IMR-90 (cell line): Measurements from ENCODE around the gene PTCH1. TPM values are rescaled to one million over a fixed set of nuclear protein-coding genes. Genes with fewer than 3 reads are reported as not detected.

Source experiments
- ATAC-seq: fragments of 200-7000 bp; cut with Tn5 transposase; 2 replicates; pipeline ENCODE4 v1.9.1; 2020; ENCODE audit warnings: low read depth, mild to moderate bottlenecking, moderate library complexity
- BruUV-seq: library from RNA; stranded (reverse); fragments of 400-500 nt; replicated peaks from 2 replicates; lab custom pipeline; 2021; lab: Mats Ljungman, UMichigan
- CTCF ChIA-PET: fragments of 300-600 bp; formaldehyde crosslinking; extraction: SDS; loops from one replicate; lab custom pipeline; 2021; ENCODE audit warnings: antibody characterized with exemption; lab: Yijun Ruan, JAX
- POLR2A ChIA-PET: fragments of 300-600 bp; sonication (Branson Sonifier 250); formaldehyde crosslinking; loops from one replicate; lab custom pipeline; 2022; ENCODE audit warnings: antibody characterized with exemption; ENCODE audit not compliant: unreplicated experiment; lab: Charles Lee
- DNase-seq: peaks from one replicate; pipeline ENCODE4 v3.0.0; 2013
- H2AFZ ChIP-seq: replicated peaks from 2 replicates; pipeline ENCODE3; 2013; ENCODE audit warnings: low read length, mild to moderate bottlenecking; ENCODE audit not compliant: poor library complexity
- H2AK5ac ChIP-seq: 2 replicates; pipeline ENCODE4 v1.6.1; 2013; ENCODE audit warnings: low read depth, low read length, inconsistent platforms
- H2AK9ac ChIP-seq: replicated peaks from 2 replicates; pipeline ENCODE3; 2013; ENCODE audit warnings: mild to moderate bottlenecking, low read depth, low read length, moderate library complexity; ENCODE audit not compliant: poor library complexity
- H2BK120ac ChIP-seq: 2 replicates; pipeline ENCODE4 v1.6.1; 2013; ENCODE audit warnings: low read depth, low read length, inconsistent platforms
- H2BK15ac ChIP-seq: 3 replicates; pipeline ENCODE4 v1.6.1; 2013; ENCODE audit warnings: low read depth, low read length, inconsistent platforms
- H2BK20ac ChIP-seq: 2 replicates; pipeline ENCODE4 v1.6.1; 2013; ENCODE audit warnings: low read depth, mild to moderate bottlenecking, inconsistent platforms, low read length, moderate library complexity
- H2BK5ac ChIP-seq: 2 replicates; pipeline ENCODE4 v1.6.1; 2013; ENCODE audit warnings: mild to moderate bottlenecking, low read depth, low read length, inconsistent platforms; ENCODE audit not compliant: poor library complexity, severe bottlenecking
- H3K14ac ChIP-seq: replicated peaks from 2 replicates; pipeline ENCODE4 v1.6.1; 2013; ENCODE audit warnings: low read depth, low read length, inconsistent platforms
- H3K18ac ChIP-seq: 2 replicates; pipeline ENCODE4 v1.6.1; 2013; ENCODE audit warnings: low read depth, low read length, control low read depth
- H3K23ac ChIP-seq: 2 replicates; pipeline ENCODE4 v1.6.1; 2013; ENCODE audit warnings: low read depth, low read length, inconsistent platforms
- H3K27ac ChIP-seq: 2 replicates; pipeline ENCODE4 v1.5.1; 2013; ENCODE audit warnings: mild to moderate bottlenecking, control low read depth, low read length; ENCODE audit not compliant: insufficient read depth
- H3K27me3 ChIP-seq: 2 replicates; pipeline ENCODE4 v1.6.1; 2013; ENCODE audit warnings: low read length; ENCODE audit not compliant: control insufficient read depth, insufficient read depth
- H3K36me3 ChIP-seq: 2 replicates; pipeline ENCODE4 v1.6.1; 2013; ENCODE audit warnings: low read length, mixed read lengths; ENCODE audit not compliant: control insufficient read depth, insufficient read depth
- H3K4ac ChIP-seq: 2 replicates; pipeline ENCODE4 v1.6.1; 2013; ENCODE audit warnings: low read depth, low read length, inconsistent platforms
- H3K4me1 ChIP-seq: 2 replicates; pipeline ENCODE4 v1.6.1; 2013; ENCODE audit warnings: low read length, mixed read lengths; ENCODE audit not compliant: control insufficient read depth, insufficient read depth
- H3K4me2 ChIP-seq: 2 replicates; pipeline ENCODE4 v1.6.1; 2013; ENCODE audit warnings: low read depth, mild to moderate bottlenecking, control low read depth, low read length, moderate library complexity
- H3K4me3 ChIP-seq: 2 replicates; pipeline ENCODE4 v1.5.1; 2013; ENCODE audit warnings: low read depth, mild to moderate bottlenecking, control low read depth, low read length, moderate library complexity; ENCODE audit not compliant: insufficient read depth
- H3K56ac ChIP-seq: 2 replicates; pipeline ENCODE4 v1.6.1; 2013; ENCODE audit warnings: low read length, inconsistent platforms; ENCODE audit not compliant: insufficient read depth; ENCODE audit errors: extremely low read depth
- H3K79me1 ChIP-seq, 2 experiments: 2 replicates each; pipeline ENCODE4 v1.6.1; 2013; ENCODE audit warnings: low read length in 2 of 2, inconsistent platforms in 1 of 2, low read depth in 1 of 2
- H3K9ac ChIP-seq: 2 replicates; pipeline ENCODE4 v1.6.1; 2013; ENCODE audit warnings: low read depth, low read length, control low read depth
- H3K9me1 ChIP-seq: 2 replicates; pipeline ENCODE4 v1.6.1; 2013; ENCODE audit warnings: low read length, inconsistent platforms; ENCODE audit not compliant: insufficient read depth
- H3K9me3 ChIP-seq: 2 replicates; pipeline ENCODE4 v1.6.1; 2013; ENCODE audit warnings: low read length; ENCODE audit not compliant: control insufficient read depth, insufficient read depth
- H4K20me1 ChIP-seq: 2 replicates; pipeline ENCODE4 v1.6.1; 2013; ENCODE audit warnings: low read length, inconsistent platforms; ENCODE audit not compliant: insufficient read depth
- H4K5ac ChIP-seq: 2 replicates; pipeline ENCODE4 v1.6.1; 2013; ENCODE audit warnings: mild to moderate bottlenecking, low read depth, low read length, control low read depth
- H4K8ac ChIP-seq, 2 experiments: 2 replicates each; pipeline ENCODE4 v1.6.1; 2013; ENCODE audit warnings: low read depth in 2 of 2, low read length in 2 of 2, control low read depth in 1 of 2, inconsistent platforms in 1 of 2
- H4K91ac ChIP-seq: 2 replicates; pipeline ENCODE4 v1.6.1; 2013; ENCODE audit warnings: low read depth, low read length, inconsistent platforms; ENCODE audit not compliant: insufficient read depth
- CEBPB ChIP-seq: IDR thresholded peaks from 2 replicates; pipeline ENCODE4 v1.6.1; 2012; ENCODE audit warnings: low read depth, low read length, improper control_type of control experiment
- NFE2L2 ChIP-seq: fragments of 150-350 bp; IDR thresholded peaks from 2 replicates; pipeline ENCODE4 v1.6.1; 2016; ENCODE audit warnings: low read depth, mild to moderate bottlenecking, low read length
- WGBS, 2 experiments: methylation state at CpG; one replicate each; pipeline versions ENCODE4 v1.1.5 to v1.1.7; 2013; ENCODE audit warnings: missing lambda C conversion rate in 2 of 2; ENCODE audit not compliant: insufficient read length in 1 of 2; ENCODE audit errors: extremely low coverage in 2 of 2; 5-methylcytosine and 5-hydroxymethylcytosine counted together
- dilution Hi-C: fragments of 300-500 bp; cut with HindIII; formaldehyde crosslinking; loops from one replicate; pipeline ENCODE4 v1.14.3; 2018; ENCODE audit warnings: low sequenced_read_pairs; ENCODE audit not compliant: unreplicated experiment
- in situ Hi-C: fragments of 300-500 bp; cut with MboI; formaldehyde crosslinking; loops from 3 replicates; pipeline ENCODE4 v1.14.3; 2019; ENCODE audit warnings: low sequenced_read_pairs, inconsistent platforms, mixed read lengths
- intact Hi-C: fragments of 100-400 bp; cut with micrococcal nuclease; formaldehyde crosslinking; loops from 2 replicates; pipeline ENCODE4 v1.10.0; 2022
- polyA plus RNA-seq, 3 experiments: library from polyadenylated mRNA; depleted of rRNA; stranded (reverse); fragments of >200 nt; gene quantifications; 2 replicates each; pipeline ENCODE4 v1.2.3, GENCODE V29; 2012; ENCODE audit warnings: low replicate concordance in 1 of 3
- total RNA-seq: library from RNA; depleted of rRNA; stranded (reverse); fragments of >200 nt; gene quantifications from 2 replicates; pipeline ENCODE4 v1.2.3, GENCODE V29; 2012

The PTCH1 gene
- total and polyA plus RNA-seq, 2 of the 4 experiments (the other 2 are of a cell fraction): 4.1 to 5.0 TPM

DNA sequence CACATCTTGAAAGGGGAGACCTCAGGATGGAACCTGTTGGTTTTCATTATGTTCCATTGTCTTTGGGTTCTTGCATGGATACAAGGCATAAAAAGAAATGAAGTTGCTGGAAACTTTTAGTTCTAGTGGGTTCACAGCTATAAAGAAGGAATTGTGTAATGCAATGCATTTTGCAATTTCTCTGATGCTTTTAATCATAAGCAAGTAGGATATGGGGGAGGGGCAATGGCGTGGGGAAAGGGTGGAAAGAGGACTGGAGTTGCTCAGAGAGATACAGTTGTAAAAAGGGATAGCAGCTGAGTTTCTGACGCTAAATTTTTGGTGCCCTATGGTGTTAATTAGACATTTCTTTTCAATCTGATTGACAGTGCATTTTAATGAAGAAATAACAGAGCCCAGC is 110.7 kb downstream of the PTCH1 start:
- Histone ChIP-seq H4K8ac (no peak overlapping the region), H2BK5ac (no peak overlapping the region), H3K4ac (no peak overlapping the region), H4K91ac (no peak overlapping the region), H3K23ac (no peak overlapping the region), H2AK5ac (no peak overlapping the region), H3K14ac (no peak overlapping the region), H3K27ac (no peak overlapping the region), H2BK15ac (peak overlapping the region; percentile 34; the same call in 1 of the 3 replicates), H4K5ac (no peak overlapping the region), H3K4me1 (peaks cover 3% of the 10 kb centered on the region), H2AFZ (no peak overlapping the region), H3K9me1 (no peaks in the 10 kb centered on the region), H3K56ac (no peak overlapping the region), H4K20me1 (no peaks in the 10 kb centered on the region), H3K79me1 (no peaks in the 10 kb centered on the region), H3K9ac (no peak overlapping the region), H2BK120ac (no peak overlapping the region), H3K4me3 (no peak overlapping the region), H3K36me3 (no peaks in the 10 kb centered on the region), H2AK9ac (no peak overlapping the region), H3K4me2 (no peak overlapping the region), H3K18ac (no peak overlapping the region; the same call in 1 of the 2 replicates), H2BK20ac (peak overlapping the region; percentile 11; the same call in 1 of the 2 replicates), H3K9me3 (no peaks in the 10 kb centered on the region), H3K27me3 (no peaks in the 10 kb centered on the region; the same call in 1 of the 2 replicates)
- intact Hi-C loops: no loop called here
- POLR2A ChIA-PET: no interaction called here
- no TSS peak for BruUV-seq
- in situ Hi-C loops: no loop called here
- no CpG with 5 or more reads among the region's 2 CpGs for WGBS, 2 experiments
- CTCF ChIA-PET: no interaction called here
- ATAC-seq (peak; percentile 57), DNase-seq (peak; percentile 51)
- peak; percentile 83 for TF ChIP-seq CEBPB
- TF ChIP-seq NFE2L2: no peak
- dilution Hi-C loops: no loop called here
